Renal pelvis (tissue), 4 donors: ENCODE results near the gene MRGPRX2. TPM values are rescaled to one million over a fixed set of nuclear protein-coding genes. Genes with fewer than 3 reads are reported as not detected.

ENCODE experiments used
- DNase-seq: peaks from one replicate; pipeline ENCODE4 v3.0.0-alpha.2; 2013
- polyA plus RNA-seq, 3 donors: library from polyadenylated mRNA; unstranded; fragments of 120-200 nt; gene quantifications; one replicate each; pipeline ENCODE4 v1.2.1, GENCODE V29; 2013; ENCODE audit not compliant: insufficient read length in 3 of 3

The MRGPRX2 gene
- polyA plus RNA-seq, 3 donors: not detected

DNA sequence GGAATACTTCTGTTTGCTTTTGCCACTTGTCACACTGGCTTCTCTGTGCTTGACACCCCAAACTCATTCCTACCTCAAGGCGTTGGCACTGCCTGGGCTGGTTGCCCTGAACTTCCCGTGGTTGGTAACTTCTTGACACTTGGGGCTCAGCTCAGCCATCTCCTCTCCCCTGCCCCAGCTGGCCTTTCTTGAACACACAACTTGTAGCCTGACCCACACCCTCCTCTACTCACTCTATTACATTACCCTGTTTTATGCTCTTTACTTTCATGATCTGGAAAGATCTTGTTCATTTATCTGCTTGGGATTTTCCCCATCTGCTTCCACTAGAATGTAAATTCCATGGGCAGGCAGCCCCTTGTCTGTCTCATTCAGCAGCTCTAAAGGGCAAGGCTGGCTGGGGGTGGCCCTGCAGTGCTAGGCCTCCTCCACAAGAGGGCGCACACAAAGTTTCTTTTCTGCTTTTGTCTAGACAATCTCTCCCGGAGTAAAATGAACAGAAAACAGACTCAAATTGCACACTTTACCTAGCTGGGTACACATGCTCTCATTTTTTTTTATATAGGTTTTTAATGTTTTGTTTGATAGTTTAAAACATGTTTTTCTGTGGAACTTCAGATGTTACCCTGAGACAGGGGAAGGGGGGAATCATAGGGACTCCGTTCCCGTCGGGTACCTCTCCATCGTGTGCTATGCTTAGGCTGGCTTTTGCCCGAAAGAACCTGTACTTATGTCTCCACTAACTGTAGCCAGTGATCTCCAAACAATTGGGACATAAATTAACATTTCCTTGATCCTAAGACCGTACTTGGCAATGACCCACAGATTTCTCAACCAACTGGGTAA lies 16.4 kb upstream of the MRGPRX2 start:
- peak; percentile 39 for DNase-seq

- no peak for DNase-seq
These were observed 15.1 kb upstream of the MRGPRX2 start for GRCh38 chr11:19075636-19076035.

DNA sequence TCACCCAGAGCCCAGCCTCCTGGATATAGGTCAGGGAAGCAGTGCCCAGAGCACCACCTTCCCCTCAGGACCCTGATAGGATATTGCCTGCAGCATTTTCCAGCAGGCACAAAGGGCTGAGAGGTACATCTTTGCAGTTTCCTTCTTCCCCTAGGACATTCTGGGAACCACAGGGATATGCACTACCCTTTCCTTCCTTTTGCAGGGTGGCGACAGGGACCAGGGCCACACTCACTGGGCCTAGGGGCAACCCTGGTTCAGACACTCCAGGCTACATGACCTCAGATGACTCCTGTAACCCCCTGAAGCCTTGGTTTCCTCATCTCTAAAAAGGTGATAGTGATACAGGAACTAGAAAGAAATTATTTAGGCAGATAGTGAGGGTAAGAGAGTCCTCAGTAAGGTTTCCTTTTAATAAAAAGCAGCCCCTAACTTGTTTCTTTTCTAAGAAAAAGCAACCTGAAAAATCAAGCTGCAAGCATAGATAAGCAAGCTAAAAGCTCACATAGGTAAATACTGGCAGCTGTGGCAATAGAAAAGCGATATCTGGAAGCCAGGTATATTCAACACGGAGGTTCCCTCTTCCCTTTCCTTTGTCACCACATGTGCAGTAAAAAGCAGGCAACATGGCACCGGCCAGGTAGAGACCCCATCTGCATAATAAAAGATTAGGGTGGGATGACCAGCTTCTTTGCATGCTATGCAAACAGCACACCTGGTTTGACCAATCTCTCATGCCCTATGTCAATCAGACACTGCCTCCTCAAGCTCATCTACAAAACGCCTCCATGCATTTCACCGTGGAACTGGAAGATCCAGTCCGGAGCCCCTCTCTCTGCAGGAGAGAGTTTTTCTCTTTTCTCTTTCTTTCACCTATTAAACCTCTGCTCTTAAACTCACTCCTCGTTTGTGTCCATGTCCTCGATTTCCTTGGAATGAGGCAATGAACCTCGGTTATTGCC lies 13.2 kb upstream of the MRGPRX2 start:
- no peak for DNase-seq

DNA sequence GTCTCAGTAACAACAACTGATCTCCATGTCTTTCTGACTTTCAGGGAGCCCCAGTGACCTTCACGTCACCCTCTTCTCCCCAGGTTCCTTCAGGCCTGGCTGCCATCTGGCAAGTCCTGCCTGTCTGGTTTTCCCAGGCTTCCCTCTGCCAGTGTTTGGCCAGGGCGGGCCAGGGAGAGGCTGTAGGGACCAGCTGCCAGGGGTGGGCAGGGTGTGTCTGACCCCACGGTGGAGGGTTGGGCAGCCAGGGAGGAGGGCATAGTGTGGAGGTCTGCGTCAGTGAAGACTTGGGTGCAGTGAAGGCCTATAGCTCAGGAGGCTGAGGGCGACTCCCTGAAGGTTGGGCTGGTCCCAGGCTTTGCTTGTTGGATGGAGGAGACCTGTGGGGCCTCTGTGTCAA lies 11.9 kb upstream of the MRGPRX2 start:
- no peak for DNase-seq

DNA sequence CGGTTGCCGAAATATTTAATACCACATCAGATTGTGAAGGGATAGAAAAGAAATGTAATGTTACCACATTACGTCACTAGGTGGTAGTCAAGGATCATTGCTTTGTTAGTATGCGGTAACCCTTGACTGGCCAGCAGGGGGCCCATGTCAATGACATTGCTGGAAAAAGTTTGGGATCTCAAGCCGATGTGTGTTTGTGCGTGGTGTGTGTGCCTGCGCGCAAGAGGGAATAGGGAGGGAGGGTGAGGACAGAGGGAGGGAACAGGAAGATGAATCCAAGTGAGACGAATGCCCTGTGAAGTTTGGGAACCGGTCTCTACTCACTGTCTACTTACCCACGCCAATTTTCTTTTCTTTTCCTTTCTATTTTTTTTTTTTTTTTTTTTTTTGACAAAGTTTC lies 10.7 kb upstream of the MRGPRX2 start:
- DNase-seq: peak; percentile 82

DNA sequence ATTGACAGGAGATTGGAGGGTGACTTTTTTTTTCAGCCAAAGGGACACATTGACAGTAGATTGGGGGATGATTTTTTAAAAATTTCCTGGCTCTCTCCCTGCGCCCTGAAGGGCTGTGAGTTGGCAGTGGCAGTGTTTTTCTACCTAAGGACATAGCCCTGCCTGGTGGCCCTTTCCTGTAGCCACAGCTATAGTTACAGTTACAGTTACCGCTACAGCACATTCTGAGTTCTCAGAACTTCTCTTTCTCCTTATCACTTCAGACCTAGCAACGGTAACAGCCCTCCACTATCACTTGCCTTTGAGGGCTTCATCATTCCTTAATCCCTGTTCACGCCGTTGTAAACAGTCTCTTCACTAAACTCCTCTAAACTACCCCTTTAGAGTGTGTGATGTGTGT lies 684 bp downstream of the MRGPRX2 start:
- no peak for DNase-seq

GRCh38 chr11:19055905-19056304 lies 4.6 kb downstream of the MRGPRX2 start:
- DNase-seq: no peak

GRCh38 chr11:19055016-19055415 lies 5.5 kb downstream of the MRGPRX2 start:
- DNase-seq: no peak

DNA sequence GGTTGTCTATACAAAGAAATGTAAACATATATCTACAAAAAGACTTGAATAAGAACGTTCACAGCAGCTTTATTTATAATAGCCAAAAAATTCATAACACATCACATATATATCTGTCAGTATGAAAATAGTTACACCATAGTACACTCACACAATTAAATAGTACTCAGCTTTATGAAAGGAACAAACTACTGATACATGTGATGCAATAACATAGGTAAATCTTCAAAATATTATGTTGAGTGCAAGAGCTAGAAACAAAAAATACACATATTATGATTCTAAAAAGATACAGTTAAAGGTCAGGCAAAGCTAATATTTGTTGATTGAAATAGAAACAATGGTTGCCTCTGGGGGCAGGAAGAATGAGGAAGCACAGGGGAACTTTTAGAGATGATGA lies 6.6 kb downstream of the MRGPRX2 start:
- no peak for DNase-seq

DNA sequence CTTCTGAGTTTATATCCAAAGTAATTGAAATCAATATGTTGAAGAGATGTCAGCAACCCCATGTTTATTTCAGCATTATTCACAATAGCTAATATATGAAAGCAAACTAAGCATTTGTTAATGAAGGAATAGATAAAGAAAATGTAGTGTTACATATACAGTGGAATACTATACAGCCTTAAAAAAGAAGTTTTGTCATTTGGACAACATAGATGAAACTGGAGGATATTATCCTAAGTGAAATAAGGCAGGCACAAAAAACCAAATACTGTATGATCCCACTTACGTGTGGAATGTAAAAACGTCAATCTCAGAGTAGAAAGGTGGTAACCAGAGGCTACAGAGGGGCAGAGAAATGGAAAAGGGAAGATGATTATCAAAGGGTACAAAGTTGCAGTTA lies 10.2 kb downstream of the MRGPRX2 start:
- no peak for DNase-seq

DNA sequence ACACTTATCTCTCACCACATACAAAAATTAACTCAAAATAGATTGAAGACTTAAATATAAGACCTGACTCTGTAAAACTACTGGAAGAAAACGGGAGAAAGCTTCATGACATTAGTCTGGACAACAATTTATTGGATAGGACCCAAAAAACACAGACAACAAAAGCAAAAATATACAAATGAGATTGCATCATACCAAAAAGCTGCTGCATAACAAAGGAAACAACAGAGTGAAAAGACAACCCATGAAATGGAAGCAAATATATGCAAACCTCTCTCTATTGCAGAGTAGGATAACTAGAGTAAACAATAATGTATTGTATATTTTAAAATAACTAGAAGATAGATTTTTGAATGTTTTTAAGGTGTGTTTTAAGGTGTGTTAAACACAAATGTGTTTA lies 11.2 kb downstream of the MRGPRX2 start:
- no peak for DNase-seq

DNA sequence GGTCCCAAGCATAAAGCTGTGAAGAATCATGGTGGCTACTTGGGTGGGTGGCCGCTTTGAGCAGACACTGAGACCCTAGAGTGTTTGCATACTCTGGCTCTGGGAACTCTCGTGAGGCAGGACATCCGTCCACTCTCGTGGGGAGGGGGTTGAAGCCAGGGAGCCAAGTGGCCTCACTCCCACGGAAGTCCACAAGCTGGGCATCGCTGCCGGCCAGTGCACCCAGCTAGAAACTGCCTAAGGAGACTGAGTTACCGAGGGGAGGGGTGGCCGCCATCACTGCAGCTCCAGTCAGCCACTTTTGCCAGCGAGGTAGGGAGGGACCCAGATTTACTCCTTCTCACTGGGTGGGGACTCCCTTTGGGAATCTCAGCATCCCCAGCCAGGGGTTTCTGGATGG lies 20.5 kb downstream of the MRGPRX2 start:
- no peak for DNase-seq

DNA sequence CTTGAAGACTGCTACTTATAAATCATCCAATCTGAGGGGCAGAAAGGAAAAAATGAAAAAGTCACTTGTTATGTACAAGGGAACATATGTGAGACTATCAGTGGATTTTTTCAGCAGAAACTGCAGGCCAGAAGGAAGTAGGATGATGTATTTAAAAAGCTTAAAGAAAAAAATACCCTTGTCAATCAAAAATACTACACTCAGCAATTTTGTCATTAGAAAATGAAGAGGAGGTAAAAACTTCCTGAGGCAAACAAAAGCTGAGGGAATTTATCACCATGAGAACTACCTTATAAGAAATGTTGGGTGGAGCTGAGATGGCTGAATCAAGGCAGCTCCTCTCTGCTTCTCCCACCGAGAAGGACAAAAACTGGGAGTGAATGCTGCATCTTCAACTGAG lies 21.1 kb downstream of the MRGPRX2 start:
- DNase-seq: no peak

DNA sequence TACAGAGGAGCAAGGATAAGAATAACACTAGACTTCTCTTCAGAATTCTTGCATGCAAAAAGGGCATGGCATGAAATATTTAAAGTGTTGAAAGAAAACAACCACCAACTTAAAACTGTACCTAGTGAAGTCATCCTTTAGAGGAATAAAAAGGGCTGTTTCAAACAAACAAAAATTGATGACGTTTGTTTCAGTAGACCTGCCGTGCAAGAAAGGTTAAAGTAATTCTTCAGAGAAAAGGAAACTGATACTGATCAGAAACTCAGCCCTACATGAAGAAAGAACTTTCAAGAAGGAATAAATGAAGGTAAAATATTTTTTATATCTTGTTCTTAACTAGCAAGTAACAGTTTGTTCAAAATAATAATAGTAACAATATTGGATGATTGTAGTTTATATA lies 27.5 kb downstream of the MRGPRX2 start:
- DNase-seq: no peak

DNA sequence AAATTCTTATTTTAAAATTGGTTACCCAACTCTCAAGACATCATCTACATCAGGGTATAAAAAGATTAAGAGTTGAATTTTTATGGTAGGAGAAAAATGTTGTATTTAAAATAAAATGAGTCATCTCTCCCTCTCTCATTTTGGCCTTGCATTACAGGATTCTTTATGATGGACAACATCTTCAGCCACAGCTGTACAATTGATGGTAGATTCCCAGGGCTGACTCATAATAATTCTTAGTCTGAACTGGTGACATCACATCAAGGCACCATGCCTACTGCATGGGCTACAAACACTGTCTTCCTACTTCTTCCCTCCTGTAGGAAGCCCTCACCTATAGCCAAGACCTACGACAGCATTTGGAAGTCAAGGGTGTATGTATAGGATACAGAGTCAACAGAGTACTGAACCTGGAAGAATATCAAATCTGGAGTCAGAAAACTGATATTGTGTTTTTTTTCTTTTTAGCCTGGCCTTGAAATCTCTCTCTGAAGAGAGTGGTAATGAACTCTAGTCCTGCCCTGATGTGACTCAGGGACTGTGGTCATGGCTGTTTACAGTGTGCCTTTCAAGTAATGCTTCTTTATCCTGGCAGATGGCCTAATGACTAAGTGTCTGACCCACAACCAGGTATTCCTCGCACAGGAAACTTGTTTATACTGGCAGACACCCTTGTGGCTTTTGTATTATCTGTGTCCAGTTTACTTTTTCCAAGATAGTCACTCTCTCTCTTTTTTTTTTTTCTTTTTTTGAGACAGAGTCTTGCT lies 32.5 kb downstream of the MRGPRX2 start:
- DNase-seq: no peak

DNA sequence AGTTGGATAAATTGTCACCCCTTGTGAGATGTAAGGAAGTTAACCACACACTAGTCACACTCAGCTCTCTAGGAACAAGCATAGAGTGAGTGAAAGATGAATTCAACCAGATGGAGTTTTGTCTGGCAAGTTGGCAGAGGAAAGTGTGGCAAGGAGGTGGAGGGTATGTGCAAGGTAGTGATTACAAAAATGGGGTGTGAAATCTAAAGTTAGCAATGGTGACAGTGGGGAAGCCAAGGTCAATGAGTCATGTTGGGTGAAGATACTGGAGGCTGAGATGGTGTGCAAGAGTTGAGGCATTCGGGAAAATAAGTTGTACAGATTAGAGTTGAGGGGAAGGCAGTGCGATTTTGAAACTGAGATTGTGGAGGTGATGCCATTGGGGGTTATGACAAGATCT lies 33.7 kb downstream of the MRGPRX2 start:
- DNase-seq: no peak

DNA sequence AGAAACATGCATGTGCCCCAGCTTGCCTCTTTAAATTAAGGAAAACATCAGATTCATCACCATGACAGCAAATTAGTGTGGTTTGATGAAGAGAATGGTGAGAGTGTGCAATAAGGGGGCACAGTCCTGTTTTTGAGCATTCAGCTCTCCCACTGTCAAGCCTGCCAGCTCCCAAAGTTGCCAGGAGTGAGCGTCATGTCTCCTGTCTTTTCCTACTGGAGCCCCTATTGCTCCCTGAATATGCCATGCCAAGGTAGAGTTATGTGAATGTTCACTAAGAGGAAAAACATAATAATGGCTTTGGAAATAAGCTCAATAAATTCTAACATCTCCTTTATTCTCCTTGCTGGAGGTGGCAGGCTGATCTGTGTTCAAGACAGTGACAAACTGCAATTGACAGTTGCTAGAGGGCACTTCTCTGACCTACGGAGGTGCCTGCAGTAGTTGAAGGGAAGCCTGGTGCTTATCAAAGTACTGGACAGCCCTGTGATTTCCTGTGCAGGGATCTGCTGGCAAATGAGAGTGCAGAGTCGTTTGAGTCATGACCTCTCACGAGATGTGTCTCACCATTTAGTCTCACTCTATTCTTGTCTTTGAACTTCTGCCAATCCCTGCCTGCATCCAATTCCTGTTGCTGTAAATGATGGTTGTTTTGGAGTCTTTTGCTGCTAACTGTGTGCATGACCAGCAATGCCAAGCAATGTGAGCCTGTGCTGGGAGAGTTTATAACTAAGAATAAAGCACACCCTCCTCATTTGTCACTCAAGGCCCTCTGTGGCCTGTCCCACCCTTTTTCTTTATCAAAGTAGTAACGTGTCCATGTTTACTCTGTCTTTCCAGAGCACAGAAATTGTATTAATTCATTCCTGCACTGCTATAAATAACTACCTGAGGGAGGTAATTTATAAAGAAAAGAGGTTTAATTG lies 34.8 kb downstream of the MRGPRX2 start:
- DNase-seq: peak; percentile 12

DNA sequence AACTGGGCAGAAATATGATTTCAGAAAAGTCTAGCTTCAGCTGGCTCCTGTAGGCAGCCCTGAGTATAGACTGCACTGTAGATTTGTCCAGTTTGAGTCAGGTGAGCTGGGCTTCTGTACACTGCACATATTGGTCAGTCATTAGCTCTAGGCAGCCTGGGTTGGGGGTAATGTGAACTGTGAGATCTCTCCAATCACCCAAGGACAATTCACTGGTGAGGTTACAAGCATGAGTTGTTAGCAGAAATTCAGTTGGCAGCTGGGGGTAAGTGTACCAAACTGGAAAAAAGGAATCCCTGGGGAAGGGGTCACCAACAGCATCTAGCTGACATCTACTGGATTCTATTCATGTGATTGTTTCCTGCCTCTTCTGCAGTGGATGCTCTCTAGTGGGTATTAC lies 39.7 kb downstream of the MRGPRX2 start:
- DNase-seq: no peak

- peak; percentile 20 for DNase-seq
These were observed 41.6 kb downstream of the MRGPRX2 start for GRCh38 chr11:19018901-19019300.

DNA sequence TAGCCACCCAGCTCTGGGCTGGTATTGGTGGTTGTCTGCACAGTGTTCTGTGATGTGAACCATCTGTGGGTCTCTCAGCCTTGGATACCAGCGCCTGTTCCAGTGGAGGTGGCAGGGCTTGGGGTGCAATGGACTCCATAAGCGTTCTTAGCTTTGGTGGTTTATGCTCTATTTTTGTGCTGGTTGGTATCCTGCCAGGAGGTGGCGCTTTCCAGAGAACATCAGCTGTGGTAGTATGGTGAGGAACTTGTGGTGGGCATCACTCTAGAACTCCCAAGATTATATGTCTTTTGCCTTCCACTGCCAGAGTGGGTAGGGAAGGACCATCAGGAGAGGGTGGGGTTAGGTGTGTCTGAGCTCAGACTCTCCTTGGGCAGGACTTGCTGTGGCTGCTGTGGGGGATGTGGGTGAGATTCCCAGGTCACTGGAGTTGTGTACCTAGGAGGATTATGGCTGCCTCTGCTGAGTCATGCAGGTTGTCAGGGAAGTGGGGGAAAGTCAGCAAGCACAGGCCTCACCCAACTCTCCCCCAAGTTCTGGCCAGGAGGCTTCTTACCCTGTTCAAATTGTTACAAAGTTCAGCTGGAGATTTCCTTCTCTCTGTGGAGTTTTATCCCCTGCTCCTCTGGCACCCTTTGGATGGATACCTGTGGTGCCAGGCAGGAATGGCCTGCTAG lies 47.2 kb downstream of the MRGPRX2 start:
- no peak for DNase-seq
